ENCODE data around the gene EHD1.

Gene EHD1

GRCh38 chr11:64916040-64916774, 37.8 kb upstream of the EHD1 start:
- FAIRE-seq (no peak), DNase-seq (ENCODE audit: insufficient read length, low spot score) (peak; percentile 85)
- TF ChIP-seq POLR2A (IDR thresholded peaks at IDR 0.05; ENCODE audit: low read depth, low read length): peak; percentile 29; the same call in 1 of the 2 replicates

GRCh38 chr11:64915376-64915887, 37.0 kb upstream of the EHD1 start:
- no peak for DNase-seq (ENCODE audit: insufficient read length, low spot score)
- no peak for TF ChIP-seq POLR2A (IDR thresholded peaks at IDR 0.05; ENCODE audit: low read depth, low read length)
- no peak for FAIRE-seq

DNA sequence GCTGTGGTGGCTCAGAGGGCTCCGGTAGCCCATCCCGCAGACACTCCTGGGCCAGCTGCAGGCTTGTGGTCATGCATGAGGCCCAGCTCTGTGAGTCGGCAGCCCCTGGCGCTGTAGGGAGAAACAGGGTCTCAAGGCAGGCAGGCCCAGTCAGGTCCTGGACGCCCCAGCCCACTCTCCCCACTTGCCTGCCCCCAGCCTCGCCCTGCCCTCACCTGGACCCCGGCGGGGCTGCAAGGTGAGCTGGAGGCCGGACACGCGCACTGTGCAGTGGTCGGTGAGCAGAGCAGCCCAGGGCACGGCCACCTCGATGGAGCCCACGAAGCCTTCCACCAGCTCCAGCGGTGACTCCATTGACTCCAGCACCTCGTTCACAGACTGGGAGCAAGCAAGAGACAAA, 35.7 kb upstream of the EHD1 start:
- FAIRE-seq (no peak), DNase-seq (ENCODE audit: insufficient read length, low spot score) (no peak)

DNA sequence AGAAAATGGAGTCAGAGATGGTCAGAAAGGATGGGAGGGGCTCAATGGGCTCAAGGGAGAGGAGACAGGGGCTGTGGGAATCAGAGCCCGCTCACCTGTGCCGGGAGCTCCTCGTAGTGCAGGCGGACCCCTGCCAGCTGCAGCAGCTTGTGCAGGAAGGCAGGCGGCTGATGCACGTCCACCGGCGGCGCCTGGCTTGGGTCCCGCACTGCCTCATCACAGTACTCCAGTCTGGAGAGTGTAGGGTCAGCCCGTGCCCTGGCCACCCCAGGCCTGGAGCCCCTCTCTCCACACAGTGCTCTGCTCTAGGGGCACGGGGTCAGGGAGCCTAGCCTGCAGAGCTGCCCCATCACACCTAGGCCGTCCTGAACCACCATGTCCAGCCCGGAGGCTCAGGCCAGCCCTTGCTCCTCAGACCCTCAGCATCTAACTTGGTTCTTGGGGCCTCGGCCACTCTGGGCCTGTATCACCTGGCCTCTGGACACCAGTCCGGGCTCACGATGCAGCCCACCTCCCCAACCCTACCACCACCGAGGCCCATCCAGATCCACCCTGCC, 34.8 kb upstream of the EHD1 start:
- TF ChIP-seq POLR2A (IDR thresholded peaks at IDR 0.05; ENCODE audit: low read depth, low read length): no peak
- no peak for FAIRE-seq

More for the DNA sequence above, 35.7 kb upstream of the EHD1 start:
- TF ChIP-seq POLR2A (IDR thresholded peaks at IDR 0.05; ENCODE audit: low read depth, low read length): no peak

DNA sequence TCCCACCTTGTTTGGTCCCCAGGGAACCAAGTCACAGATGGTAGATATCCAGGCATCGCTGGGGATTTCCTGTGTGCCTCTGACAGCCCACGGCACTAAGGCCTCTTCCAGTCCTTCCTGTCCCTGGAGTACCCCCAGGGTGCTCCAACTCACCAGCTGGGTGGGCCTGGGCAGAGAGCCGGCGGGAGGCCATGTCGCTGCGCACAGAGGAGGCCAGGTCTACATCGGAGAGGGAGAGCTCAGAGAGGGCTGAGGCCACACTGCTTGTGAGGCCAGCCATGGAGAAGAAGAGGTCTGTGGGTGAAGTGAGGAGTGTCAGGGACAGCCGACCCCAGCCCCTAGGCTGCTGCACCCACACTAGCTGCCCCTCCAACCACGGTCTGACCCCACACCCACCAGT, 33.3 kb upstream of the EHD1 start:
- TF ChIP-seq POLR2A (IDR thresholded peaks at IDR 0.05; ENCODE audit: low read depth, low read length): no peak

More for the DNA sequence above, 34.8 kb upstream of the EHD1 start:
- no peak for DNase-seq (ENCODE audit: insufficient read length, low spot score)

DNA sequence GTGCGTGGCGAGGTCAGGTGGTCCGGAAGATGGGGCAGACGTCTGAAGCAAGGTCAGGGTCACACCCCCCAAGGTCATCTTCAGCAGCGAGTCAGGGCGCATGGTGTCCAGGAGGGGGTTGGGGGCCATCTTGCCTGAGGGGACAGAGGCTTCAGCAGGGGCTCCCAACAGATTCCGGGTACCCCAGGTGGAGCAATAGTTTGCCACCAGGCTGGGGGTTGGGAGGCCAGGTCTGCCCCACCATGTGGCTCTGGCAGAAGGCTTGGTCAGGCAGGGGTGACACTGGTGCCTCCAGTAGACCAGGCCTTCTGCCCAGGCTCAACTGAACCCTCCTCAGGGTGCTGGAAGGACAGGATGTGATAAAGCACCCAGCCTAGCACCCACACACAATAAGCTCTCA, 32.7 kb upstream of the EHD1 start:
- DNase-seq (ENCODE audit: insufficient read length, low spot score): no peak
- TF ChIP-seq POLR2A (IDR thresholded peaks at IDR 0.05; ENCODE audit: low read depth, low read length): no peak
- FAIRE-seq: no peak

More for the DNA sequence above, 33.3 kb upstream of the EHD1 start:
- DNase-seq (ENCODE audit: insufficient read length, low spot score): no peak
- no peak for FAIRE-seq

- TF ChIP-seq POLR2A (IDR thresholded peaks at IDR 0.05; ENCODE audit: low read depth, low read length): no peak
- no peak for FAIRE-seq
- no peak for DNase-seq (ENCODE audit: insufficient read length, low spot score)
These were observed 32.2 kb upstream of the EHD1 start for GRCh38 chr11:64910451-64911093.

- FAIRE-seq: no peak
- TF ChIP-seq POLR2A (IDR thresholded peaks at IDR 0.05; ENCODE audit: low read depth, low read length): no peak
These were observed 31.4 kb upstream of the EHD1 start for GRCh38 chr11:64909653-64910343.

DNA sequence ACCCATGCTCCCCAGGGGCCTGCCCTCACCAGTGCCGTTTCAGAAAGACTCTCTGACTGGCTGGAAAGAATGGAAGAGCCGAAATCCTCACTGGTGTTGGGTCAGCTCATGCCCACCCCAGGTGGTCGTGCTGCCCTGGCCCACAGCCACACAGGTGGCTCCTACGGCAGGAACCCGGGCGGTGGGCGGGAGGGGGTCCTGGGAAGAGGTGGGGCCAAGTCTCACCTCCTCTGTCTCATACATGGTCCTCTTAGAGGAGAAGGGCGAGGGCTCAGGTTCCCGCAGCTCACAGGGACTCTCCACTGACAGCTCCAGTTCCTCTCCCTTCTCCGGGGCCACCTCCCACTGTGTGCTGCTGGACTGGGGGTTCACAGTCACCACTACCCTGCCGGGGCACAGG, 30.3 kb upstream of the EHD1 start:
- DNase-seq (ENCODE audit: insufficient read length, low spot score): no peak
- no peak for TF ChIP-seq POLR2A (IDR thresholded peaks at IDR 0.05; ENCODE audit: low read depth, low read length)
- no peak for FAIRE-seq

More at GRCh38 chr11:64909653-64910343, 31.4 kb upstream of the EHD1 start:
- DNase-seq (ENCODE audit: insufficient read length, low spot score): no peak

DNA sequence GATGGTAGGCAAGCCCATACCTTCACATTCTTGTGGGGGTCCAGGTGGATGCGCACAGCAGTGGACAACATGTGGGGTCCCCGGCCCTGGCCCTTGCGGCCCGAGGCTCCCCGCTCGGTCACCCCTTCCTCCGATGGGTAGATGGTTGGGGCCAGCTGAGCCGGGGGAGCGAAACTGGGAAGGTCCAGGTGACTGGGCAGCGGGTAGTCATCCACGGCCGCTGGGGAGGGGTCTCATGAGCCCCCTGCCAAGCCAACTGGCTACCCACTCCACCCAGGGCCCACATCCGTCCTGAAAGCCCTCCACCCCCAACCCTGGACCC, 27.9 kb upstream of the EHD1 start:
- DNase-seq (ENCODE audit: insufficient read length, low spot score): no peak
- no peak for FAIRE-seq
- TF ChIP-seq POLR2A (IDR thresholded peaks at IDR 0.05; ENCODE audit: low read depth, low read length): no peak

DNA sequence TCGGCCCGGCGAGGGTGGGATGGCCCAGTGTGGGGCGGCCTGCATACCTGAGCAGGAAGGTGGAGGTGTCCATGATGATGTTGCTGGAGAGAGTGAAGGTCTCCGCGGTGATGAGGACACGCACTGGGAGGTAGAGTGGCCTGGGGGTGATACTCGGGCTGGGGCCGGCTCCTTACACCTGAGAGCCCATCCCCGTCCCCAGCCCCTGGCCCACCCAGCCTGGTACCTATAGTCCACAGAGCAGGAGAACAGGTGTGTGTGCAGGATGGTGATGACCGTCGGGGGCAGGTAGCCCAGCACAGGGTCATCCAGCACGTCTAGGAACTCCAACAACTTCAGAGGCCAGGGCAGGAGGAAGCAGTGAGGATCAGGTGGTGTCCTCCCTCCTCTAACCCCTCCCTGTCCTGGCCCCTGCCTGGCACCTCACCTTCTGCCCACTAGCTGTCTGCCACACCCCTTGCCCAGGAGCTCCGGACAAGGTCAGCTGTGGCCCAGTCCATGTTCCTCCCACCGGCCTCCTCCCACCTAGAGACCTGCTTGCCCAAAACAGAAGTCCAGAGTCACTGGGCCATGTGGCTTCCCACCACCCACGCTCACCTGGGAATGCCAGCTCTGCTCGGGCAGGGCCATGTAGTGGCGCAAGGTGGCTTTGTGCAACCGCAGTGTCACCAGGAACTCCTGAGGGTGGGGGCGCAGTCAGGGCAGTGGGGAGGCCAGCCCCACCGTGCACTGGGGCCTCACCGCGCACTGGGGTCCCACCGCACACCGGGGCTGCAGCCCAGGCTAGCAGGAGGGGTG, 27.3 kb upstream of the EHD1 start:
- TF ChIP-seq POLR2A (IDR thresholded peaks at IDR 0.05; ENCODE audit: low read depth, low read length): no peak
- FAIRE-seq (no peak), DNase-seq (ENCODE audit: insufficient read length, low spot score) (no peak)

- FAIRE-seq (no peak), DNase-seq (ENCODE audit: insufficient read length, low spot score) (no peak)
- no peak for TF ChIP-seq POLR2A (IDR thresholded peaks at IDR 0.05; ENCODE audit: low read depth, low read length)
These were observed 24.9 kb upstream of the EHD1 start for GRCh38 chr11:64903291-64903833.

Measured in H54 (cell line).